Astrocyte (in vitro differentiated cells and primary cell): ENCODE measurements around the gene NF2. TPM values are rescaled to one million over a fixed set of nuclear protein-coding genes. Genes with fewer than 3 reads are reported as not detected.

Experiments used
- DNase-seq: peaks from one replicate; pipeline ENCODE4 v3.0.0-alpha.2; 2010; ENCODE audit warnings: low read depth
- FAIRE-seq: peaks from 2 replicates; lab custom pipeline; 2011; peaks lifted over from hg19 to GRCh38; lab: Jason Lieb, UNC
- H2AFZ ChIP-seq: 2 replicates; pipeline ENCODE4 v1.6.0; 2012; ENCODE audit warnings: low read depth, low read length, inconsistent platforms
- H3K27ac ChIP-seq: 2 replicates; pipeline ENCODE4 v1.5.1; 2011; ENCODE audit warnings: low read depth, low read length, inconsistent platforms
- H3K27me3 ChIP-seq: 2 replicates; pipeline ENCODE4 v1.6.0; 2011; ENCODE audit warnings: low read length, inconsistent platforms; ENCODE audit not compliant: insufficient read depth
- H3K36me3 ChIP-seq: 2 replicates; pipeline ENCODE4 v1.5.1; 2011; ENCODE audit warnings: low read length, inconsistent platforms; ENCODE audit not compliant: insufficient read depth
- H3K4me1 ChIP-seq: 2 replicates; pipeline ENCODE4 v1.5.1; 2011; ENCODE audit warnings: low read length, inconsistent platforms; ENCODE audit not compliant: insufficient read depth
- H3K4me2 ChIP-seq: 2 replicates; pipeline ENCODE4 v1.6.0; 2012; ENCODE audit warnings: low read length, inconsistent platforms
- H3K4me3 ChIP-seq: 2 replicates; pipeline ENCODE4 v1.5.1; 2011; ENCODE audit warnings: low read depth, mild to moderate bottlenecking, low read length, inconsistent platforms; ENCODE audit not compliant: insufficient read depth
- H3K79me2 ChIP-seq: 2 replicates; pipeline ENCODE4 v1.6.0; 2012; ENCODE audit warnings: mild to moderate bottlenecking, low read length, inconsistent platforms; ENCODE audit not compliant: insufficient read depth
- H3K9ac ChIP-seq: 2 replicates; pipeline ENCODE4 v1.6.0; 2012; ENCODE audit warnings: mild to moderate bottlenecking, low read length, inconsistent platforms
- H3K9me3 ChIP-seq: 2 replicates; pipeline ENCODE4 v1.5.1; 2012; ENCODE audit warnings: low read depth, mild to moderate bottlenecking, low read length, inconsistent platforms; ENCODE audit not compliant: insufficient read depth
- H4K20me1 ChIP-seq: 2 replicates; pipeline ENCODE4 v1.6.0; 2012; ENCODE audit warnings: low read length, inconsistent platforms; ENCODE audit not compliant: insufficient read depth
- H3K27ac Mint-ChIP-seq: one replicate; pipeline ENCODE4 v1.8.0; 2021; ENCODE audit warnings: mild to moderate bottlenecking, mixed read lengths; ENCODE audit not compliant: unreplicated experiment
- H3K27me3 Mint-ChIP-seq: one replicate; pipeline ENCODE4 v1.8.0; 2021; ENCODE audit warnings: low read depth, mixed read lengths; ENCODE audit not compliant: unreplicated experiment
- H3K36me3 Mint-ChIP-seq: one replicate; pipeline ENCODE4 v1.8.0; 2021; ENCODE audit warnings: low read depth, mixed read lengths; ENCODE audit not compliant: unreplicated experiment
- H3K4me1 Mint-ChIP-seq: one replicate; pipeline ENCODE4 v1.8.0; 2021; ENCODE audit warnings: low read depth, mixed read lengths; ENCODE audit not compliant: unreplicated experiment
- H3K4me3 Mint-ChIP-seq: one replicate; pipeline ENCODE4 v1.8.0; 2021; ENCODE audit warnings: mild to moderate bottlenecking, moderate library complexity, mixed read lengths; ENCODE audit not compliant: unreplicated experiment
- H3K9me3 Mint-ChIP-seq: one replicate; pipeline ENCODE4 v1.8.0; 2021; ENCODE audit warnings: mild to moderate bottlenecking, mixed read lengths; ENCODE audit not compliant: unreplicated experiment
- CTCF ChIP-seq: IDR thresholded peaks from 2 replicates; pipeline ENCODE4 v1.5.1; 2011; ENCODE audit warnings: low read depth, mild to moderate bottlenecking, inconsistent platforms, low read length, moderate library complexity; ENCODE audit not compliant: insufficient read depth
- EZH2 ChIP-seq: IDR thresholded peaks from 2 replicates; pipeline ENCODE4 v1.6.1; 2012; ENCODE audit warnings: mild to moderate bottlenecking, low read length, inconsistent platforms; ENCODE audit not compliant: insufficient read depth
- total RNA-seq: library from RNA; stranded (reverse); gene quantifications from 2 replicates; pipeline ENCODE4 v1.2.1, GENCODE V29; 2021

The NF2 gene
- total RNA-seq, 1 donor from 2014 or later = 93.4 TPM

- no peaks in the 10 kb centered on the region for H3K27me3 Mint-ChIP-seq
- Histone ChIP-seq H4K20me1 (no peaks in the 10 kb centered on the region), H3K27me3 (no peaks in the 10 kb centered on the region), H3K9me3 (no peaks in the 10 kb centered on the region), H3K79me2 (peaks cover 95% of the 10 kb centered on the region), H3K4me3 (no peak overlapping the region), H3K9ac (peak overlapping the region; percentile 32), H3K27ac (peak overlapping the region; percentile 78), H3K4me1 (peaks cover 56% of the 10 kb centered on the region), H3K36me3 (peaks cover 3% of the 10 kb centered on the region), H2AFZ (no peak overlapping the region), H3K4me2 (peak overlapping the region; percentile 65)
- no peak for TF ChIP-seq CTCF
- no peak for TF ChIP-seq EZH2
- H3K9me3 Mint-ChIP-seq = no peaks in the 10 kb centered on the region
- peaks cover 6% of the 10 kb centered on the region for H3K36me3 Mint-ChIP-seq
- peaks cover 19% of the 10 kb centered on the region for H3K4me1 Mint-ChIP-seq
- no peak overlapping the region for H3K4me3 Mint-ChIP-seq
- DNase-seq (peak; percentile 83), FAIRE-seq (peak; percentile 41)
- no peak overlapping the region for H3K27ac Mint-ChIP-seq
Observed at GRCh38 chr22:29633514-29634312, 30.3 kb downstream of the NF2 start.

- Mint-ChIP-seq H3K27me3 (no peaks in the 10 kb centered on the region), H3K27ac (no peak overlapping the region), H3K4me1 (peaks cover 16% of the 10 kb centered on the region), H3K4me3 (no peak overlapping the region), H3K36me3 (peaks cover 12% of the 10 kb centered on the region), H3K9me3 (no peaks in the 10 kb centered on the region)
- TF ChIP-seq EZH2 (no peak), CTCF (no peak)
- Histone ChIP-seq H4K20me1 (no peaks in the 10 kb centered on the region), H3K36me3 (peaks cover 10% of the 10 kb centered on the region), H3K27ac (peak overlapping the region; percentile 41), H3K27me3 (no peaks in the 10 kb centered on the region), H3K4me3 (no peak overlapping the region), H3K79me2 (peaks cover 90% of the 10 kb centered on the region), H3K4me2 (no peak overlapping the region), H2AFZ (no peak overlapping the region), H3K9ac (peak overlapping the region; percentile 32), H3K9me3 (no peaks in the 10 kb centered on the region), H3K4me1 (peaks cover 49% of the 10 kb centered on the region)
- FAIRE-seq (no peak), DNase-seq (no peak)
Observed at GRCh38 chr22:29634847-29635246, 31.4 kb downstream of the NF2 start.
